Activated CD8-positive, alpha-beta memory T cell treated with anti-CD3 and anti-CD28 coated beads, Interleukin-2, amount 50 U/mL, for 1 hour (primary cell): ENCODE data around the gene TMEM98.
"Not testable (repeated sequence)": the region's sequence is repeated elsewhere in the genome, so short reads cannot be mapped to it uniquely, and the experiment has no call there.

Experiments
- DNase-seq: peaks from one replicate; pipeline ENCODE4 v3.0.0-alpha.2; 2020; ENCODE audit errors: extremely low read depth

The TMEM98 gene

GRCh38 chr17:32915245-32915644, 12.7 kb upstream of the TMEM98 start:
- no peak for DNase-seq

GRCh38 chr17:32916134-32916533, 11.8 kb upstream of the TMEM98 start:
- DNase-seq: no peak

GRCh38 chr17:32917081-32917480, 10.9 kb upstream of the TMEM98 start:
- DNase-seq: no peak

DNA sequence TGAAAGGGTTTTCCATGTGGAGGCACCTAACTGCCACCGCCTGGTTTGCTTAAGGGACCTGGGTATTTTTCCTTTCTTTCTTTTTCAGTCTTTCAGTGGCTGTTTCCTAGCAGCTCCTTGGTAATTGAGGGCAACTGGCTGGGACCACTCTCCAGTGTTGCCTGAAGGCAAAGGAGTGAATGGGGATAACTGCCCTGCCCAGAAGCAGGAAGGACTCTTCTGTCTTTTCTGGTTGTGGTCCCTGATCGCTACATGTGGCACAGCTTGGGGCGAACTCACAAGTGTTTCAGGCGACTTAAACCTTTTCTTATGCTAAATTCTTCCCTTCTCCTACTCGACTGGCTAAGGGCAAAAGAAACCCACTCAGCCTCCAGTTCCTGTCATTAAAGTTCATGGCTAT, 10.1 kb upstream of the TMEM98 start:
- DNase-seq: no peak

DNA sequence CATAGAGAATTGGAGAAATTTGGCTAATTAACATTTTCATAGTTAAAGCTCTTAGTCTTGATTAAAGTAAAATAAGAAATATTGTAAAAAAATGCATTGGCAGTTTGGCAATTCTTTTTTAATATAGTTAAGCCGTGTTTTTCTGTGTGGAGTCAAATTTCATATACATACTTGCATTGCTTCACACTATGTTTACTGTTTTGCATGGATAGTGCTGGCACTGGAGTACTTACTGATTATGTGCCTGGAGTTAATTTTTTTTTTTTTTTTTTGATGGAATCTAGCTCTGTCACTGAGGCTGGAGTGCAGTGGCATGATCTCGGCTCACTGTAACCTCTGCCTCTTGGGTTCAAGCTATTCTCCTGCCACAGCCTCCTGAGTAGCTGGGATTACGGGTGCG, 8.1 kb upstream of the TMEM98 start:
- DNase-seq: not testable (repeated sequence)

DNA sequence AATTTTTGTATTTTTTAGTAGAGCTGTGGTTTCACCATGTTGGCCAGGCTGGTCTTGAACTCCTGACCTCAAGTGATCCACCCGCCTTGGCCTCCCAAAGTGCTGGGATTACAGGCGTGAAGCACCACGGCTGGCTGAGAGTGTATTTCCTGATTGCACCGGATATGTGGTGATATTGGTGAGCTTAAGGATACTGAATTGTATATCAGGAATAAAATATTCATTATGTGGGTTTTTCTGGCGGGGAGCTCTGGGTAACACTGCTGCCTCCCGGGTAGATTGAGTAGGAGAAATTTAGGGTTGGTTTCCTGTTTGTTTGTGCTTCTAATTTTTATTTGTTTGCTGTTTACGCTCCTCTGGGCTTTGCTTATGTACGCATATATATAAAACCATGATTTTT, 7.7 kb upstream of the TMEM98 start:
- no peak for DNase-seq

GRCh38 chr17:32921017-32921416, 6.9 kb upstream of the TMEM98 start:
- no peak for DNase-seq

GRCh38 chr17:32923905-32924304, 4.0 kb upstream of the TMEM98 start:
- not testable (repeated sequence) for DNase-seq

GRCh38 chr17:32926183-32926582, 1.8 kb upstream of the TMEM98 start:
- no peak for DNase-seq

DNA sequence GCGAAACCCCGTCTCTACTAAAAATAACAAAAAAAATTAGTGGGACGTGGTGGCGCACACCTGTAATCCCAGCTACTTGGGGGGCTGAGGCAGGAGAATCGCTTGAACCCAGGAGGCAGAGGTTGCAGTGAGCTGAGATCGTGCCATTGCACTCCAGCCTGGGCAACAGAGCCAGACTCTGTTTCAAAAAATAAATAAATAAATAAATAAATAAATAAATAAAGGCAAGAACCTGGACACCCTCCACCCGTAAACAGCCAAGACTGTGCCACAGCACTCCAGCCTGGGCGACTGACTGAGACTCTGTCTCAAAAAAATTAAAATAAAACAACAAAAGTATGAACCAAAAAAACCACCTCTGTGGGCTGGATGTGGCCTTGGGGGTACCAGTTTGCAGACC, 1.2 kb upstream of the TMEM98 start:
- DNase-seq: not testable (repeated sequence)

- no peak for DNase-seq
Measured at GRCh38 chr17:32927201-32927723, 691 bp upstream of the TMEM98 start.

GRCh38 chr17:32928586-32929535, 908 bp downstream of the TMEM98 start:
- DNase-seq: no peak

DNA sequence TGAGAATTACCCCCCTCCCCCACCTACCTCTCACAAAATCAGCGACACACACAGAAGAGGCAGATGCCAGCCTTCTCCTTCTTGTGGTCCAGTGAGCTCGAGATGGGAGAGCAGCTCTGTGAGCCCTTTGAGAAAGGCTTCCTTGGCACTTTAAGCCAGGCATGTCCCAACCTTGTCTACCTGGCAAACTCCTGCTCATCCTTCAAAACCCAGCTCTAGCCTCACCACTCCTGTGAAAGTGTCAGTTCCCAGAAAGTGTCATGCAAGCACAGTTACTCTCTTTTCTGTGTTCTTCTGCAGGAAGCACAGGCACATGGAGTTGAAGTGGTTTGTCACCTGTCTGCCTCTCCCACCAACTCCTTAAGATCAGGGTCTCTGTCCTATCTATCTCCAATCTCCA, 1.6 kb downstream of the TMEM98 start:
- DNase-seq: no peak

DNA sequence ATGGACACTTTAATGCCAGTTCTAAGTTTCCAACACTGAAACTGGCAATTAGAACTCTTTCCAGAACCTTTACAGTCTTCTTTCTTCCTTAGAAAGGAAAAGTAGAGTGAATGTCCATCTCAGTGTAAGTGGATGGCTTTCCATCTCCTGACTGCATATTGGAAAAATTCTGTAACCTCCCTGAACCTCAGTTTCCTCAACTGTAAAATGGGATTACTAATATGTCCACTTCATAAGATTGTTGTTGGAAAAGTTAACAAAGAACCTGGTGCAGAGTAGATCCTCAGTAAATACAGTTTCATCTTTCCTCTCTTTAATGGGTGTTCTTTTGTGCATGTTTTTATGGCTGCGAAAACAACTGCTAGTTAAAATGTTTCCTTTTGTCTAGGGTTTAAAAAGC, 2.6 kb downstream of the TMEM98 start:
- no peak for DNase-seq

DNA sequence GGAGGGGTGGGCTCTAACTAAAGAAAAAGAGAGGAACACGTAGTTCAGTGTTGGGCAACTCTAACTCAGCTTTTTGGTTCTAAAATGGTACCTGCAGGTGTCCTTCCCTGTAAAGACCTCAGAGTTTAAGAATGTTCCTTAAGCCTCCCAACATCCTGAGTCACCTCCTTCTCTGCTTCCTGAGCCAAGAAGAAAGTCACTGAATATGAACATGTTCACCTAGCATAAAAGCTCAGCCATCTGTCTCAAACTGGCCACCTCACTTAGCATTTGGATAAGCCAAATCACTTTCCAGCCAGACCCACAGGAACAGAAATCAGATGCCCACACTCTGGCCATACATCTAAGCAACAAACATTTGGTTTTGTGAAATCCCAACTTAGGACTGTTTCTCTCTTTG, 3.7 kb downstream of the TMEM98 start:
- DNase-seq: no peak

DNA sequence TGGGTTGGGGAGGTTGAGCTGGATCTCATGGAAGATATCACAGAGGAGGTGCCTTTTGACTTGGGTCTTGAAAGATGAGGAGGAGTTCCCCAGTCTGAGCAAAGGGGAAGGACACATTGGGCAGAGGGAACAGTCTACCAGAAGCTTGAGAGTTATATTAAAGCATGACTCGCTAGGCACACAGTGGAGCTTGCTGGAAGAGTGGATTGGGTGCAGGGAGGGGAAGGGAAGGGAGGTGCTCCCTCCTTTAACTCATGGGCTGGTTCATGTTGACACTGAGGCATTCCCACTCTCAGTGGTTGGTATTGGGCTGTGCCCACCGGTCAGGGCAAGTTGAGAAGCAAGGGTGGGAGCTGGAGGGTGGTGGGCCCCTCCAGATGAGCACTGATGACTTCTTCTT, 5.9 kb downstream of the TMEM98 start:
- no peak for DNase-seq

DNA sequence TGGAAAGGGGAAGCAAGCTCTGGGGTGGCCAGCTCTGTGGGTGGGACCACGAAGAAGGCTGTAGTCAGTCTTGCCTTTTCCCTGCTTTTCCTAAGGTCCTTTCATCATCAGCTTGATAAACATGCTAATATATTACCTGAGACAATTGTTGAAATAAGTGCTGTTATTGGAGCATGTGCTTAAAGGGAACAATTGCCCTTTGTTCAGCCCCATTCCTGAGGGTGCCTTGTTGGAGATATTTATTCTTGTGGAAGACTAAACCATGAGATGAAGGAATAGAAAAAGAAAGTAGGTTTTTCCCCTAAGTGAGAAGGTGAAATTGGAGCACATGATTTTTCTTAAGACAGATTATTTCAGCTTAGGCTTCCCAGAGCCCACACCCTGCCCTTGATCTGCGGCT, 7.8 kb downstream of the TMEM98 start:
- DNase-seq: no peak

DNA sequence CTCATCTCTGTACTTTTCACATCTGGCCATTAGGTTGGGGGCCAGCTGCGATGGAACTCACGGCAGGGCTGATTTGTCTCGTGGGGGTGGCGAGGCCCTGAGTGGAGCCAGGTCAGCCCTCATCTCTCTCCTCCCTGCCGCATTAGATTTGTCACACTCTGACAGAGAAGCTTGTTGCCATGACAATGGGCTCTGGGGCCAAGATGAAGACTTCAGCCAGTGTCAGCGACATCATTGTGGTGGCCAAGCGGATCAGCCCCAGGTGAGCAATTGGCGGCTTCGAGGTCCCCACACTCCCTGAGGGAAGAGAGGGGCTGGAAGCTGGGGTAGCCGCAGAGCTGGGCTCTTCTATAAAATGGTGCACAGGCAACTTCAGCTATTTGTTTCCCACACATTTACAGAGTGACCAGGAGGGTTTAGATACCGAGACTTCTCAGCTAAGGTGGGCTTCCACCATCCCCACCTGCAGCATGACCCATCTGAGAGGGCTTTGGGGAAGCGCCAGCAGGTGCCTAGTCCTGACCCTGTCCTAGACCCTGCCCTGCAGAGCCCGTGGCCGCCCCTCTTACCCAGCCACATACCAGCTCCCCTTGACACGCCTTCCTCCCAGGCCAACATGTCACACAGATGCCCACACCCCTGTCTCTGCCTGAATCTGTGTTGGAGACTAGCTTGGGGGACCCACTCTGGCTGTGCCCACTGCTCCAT, 8.4 kb downstream of the TMEM98 start:
- DNase-seq: no peak

DNA sequence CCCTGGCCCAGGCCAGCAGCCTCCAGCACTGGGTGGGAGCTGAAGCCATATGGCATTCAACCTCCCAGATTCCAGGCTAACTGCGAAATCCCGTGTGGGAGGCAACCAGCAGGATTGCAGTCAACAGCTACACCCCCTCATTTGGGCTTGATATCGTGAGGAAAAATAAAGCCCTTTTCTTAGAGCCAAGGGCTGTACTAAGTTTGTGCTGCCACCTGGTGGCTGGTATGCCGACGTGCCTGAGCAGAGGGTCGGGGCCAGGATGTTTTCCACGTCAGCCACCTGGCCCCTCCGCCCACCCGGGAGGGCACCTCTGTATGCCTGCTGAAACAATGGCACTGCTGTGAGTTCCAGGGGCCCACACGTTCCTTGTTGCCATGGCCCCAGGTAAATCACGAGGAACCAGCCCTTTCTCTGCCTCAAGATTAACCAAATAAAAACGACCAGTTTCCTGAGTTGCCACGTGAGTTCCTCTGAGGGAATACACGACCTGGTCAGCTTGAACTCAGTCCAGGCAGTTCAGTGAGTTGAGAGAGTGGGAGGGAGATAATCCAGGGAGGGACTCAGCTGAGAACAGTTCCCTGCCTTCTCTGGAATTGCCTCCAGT, 9.0 kb downstream of the TMEM98 start:
- peak; percentile 4 for DNase-seq

DNA sequence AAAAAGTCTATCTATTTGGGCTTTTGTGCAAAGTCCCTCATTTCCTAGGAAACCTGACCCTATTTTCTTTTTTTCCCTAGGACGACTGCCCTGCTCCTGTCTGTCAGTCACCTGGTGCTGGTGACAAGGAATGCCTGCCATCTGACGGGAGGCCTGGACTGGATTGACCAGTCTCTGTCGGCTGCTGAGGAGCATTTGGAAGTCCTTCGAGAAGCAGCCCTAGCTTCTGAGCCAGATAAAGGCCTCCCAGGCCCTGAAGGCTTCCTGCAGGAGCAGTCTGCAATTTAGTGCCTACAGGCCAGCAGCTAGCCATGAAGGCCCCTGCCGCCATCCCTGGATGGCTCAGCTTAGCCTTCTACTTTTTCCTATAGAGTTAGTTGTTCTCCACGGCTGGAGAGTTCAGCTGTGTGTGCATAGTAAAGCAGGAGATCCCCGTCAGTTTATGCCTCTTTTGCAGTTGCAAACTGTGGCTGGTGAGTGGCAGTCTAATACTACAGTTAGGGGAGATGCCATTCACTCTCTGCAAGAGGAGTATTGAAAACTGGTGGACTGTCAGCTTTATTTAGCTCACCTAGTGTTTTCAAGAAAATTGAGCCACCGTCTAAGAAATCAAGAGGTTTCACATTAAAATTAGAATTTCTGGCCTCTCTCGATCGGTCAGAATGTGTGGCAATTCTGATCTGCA, 12.9 kb downstream of the TMEM98 start:
- DNase-seq: no peak

GRCh38 chr17:32941419-32942032, 13.6 kb downstream of the TMEM98 start:
- no peak for DNase-seq
